NCI-H524 (cell line): ENCODE measurements around the gene HELZ.
"Not testable (repeated sequence)": the region's sequence is repeated elsewhere in the genome, so short reads cannot be mapped to it uniquely, and the experiment has no call there.

Experiments
- DNase-seq, 2 experiments: peaks; one replicate each; lab custom pipeline; 2025; lab: John Stamatoyannopoulos, UW

Gene HELZ

DNA sequence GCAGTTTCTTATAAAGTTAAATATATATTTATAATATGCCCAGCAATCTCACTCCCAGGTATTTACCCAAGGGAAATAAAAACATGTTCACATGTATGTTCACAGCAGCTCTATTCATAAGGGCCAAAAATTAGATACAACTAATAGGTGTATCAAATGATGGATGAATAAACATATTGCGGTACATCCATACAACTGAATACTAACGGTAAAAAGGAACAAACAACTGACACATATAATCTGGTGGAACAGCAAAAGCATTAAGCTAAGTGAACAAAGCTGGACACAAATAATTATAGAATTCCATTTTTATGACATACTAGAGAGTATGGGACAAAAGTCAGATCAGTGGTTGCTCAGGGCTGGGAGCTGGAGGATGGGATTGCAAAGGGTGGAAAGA lies 125.9 kb downstream of the HELZ start:
- no peak for DNase-seq

DNA sequence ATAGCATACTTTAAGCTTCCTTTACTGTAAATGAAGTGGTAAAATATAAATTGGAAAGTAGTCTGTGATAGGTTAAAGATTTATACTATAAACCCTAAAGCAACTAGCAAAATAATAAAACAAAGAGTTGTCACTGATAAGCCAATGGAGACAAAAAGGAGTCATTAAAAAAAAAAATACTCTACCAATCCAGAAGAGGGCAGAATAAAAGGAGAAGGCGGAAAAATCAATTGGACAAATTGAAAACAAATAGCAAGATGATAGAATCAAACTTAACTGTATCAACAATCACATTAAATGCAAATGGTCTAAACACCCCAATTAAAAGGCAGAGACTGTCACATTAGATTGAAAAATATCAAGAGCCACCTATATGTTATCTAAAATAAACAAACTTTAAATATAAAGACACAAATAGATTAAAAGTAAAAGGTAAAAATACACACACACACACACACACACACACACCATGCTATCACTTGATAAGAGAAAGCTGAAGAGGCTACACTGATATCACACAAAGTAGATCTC lies 128.9 kb downstream of the HELZ start:
- no peak for DNase-seq

DNA sequence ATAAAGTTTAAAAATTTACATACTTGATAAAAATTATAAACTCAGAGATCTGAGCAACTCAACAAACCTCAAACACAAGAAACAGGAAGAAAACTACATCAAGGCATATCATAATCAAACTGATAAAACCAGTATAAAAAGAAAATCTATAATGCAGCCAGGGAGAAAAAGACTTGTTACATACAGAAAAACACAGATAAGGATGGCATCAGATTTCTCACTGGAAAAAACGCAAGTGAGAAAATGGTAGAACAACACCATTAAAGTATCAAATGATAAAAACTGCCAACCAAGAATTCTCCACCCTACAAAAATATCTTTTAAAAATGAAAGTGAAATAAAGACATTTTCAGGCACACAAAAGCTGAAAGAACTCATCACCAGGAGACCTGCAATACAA lies 129.6 kb downstream of the HELZ start:
- no peak for DNase-seq

DNA sequence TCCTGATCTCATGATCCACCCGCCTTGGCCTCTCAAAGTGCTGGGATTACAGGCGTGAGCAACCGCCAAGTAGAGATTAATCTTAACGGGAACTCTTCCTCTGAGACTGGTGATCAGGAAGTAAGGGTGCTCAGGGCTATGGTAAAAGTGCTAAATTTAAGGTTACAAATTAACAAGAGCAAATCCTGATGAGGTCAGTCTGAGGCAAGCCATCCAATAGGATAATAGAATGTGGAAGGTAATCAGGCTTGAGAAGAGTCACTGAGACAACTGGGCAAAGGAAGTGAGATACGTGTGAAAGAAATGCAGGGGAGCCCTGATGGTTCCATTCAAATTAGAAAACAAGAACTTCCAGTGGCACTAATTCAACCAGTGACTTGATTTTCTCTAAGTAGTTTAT lies 131.5 kb downstream of the HELZ start:
- DNase-seq, result no peak

DNA sequence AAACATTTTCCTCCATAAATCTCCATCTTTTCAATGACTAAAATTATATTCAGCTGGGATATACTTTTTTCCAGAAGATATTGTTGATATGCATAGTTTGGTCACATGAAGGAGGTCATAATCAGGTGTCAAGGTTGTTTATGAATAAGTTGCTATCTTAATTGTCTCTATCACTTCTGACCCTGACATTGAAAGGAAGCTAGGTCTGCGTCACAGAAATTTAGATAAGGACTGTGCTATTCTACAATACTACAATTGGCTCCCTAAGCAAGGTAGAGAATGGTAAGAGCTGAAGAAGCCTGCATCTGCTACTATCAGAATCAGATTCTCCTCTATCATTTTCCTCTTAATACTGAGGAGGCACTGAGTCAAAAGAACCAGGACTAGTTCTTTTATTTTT lies 133.2 kb downstream of the HELZ start:
- DNase-seq, result no peak

DNA sequence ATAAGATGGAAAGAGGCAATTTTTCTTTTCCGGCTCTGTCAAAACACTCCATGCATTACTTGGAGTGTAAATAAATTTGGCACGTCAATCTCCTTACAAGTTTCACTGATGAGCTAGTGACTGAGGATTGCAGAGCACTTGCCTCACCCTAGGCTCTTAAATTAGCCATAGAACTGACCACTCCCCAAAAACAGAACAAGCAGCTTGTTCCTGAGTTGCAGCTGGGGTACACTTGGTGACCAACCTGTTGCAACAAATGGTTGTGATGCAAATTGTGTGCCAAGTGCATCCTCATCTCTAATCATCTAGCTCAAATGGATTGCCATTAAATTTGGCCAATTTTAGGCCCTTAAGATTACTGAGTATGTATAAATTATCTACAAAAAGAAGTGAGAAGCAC lies 133.7 kb downstream of the HELZ start:
- no peak for DNase-seq

DNA sequence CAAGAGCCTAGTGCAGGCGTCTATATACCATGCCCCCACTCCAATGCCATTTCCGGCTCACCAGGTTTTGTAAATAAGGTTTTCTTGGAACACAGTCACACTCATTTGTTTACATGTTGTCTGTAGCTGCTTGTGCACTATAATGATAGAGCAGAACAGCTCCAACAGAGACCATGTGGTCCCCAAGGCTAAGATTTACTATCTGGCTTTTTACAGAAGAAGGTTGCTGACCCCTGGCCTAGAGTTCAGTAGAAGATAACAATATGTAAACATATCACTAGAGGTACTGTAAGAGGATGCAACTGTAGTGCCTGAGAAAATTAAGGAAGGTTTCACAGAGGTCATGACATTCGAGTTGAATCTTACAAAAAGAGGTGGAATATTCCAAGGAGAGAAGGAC lies 134.4 kb downstream of the HELZ start:
- DNase-seq, result no peak

DNA sequence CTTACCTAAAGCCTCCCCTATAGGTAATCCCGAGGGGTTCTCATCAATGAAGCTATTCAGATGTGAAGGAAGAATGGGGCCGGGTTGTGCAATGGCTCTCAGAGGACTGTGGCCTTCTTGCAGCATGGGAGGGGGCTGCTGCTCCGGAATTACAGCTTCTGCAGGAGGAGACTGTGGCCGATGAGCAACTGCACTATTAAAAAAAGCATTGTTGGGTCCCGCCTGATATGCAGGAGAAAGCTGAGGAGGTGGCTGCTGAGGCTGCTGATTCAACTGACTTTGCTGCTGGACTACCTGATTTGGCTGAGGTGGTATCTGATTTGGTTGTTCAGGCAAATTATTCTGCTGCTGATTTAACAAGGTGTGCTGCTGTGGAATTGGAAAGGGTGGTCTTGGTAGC lies 135.9 kb downstream of the HELZ start:
- DNase-seq, result no peak

DNA sequence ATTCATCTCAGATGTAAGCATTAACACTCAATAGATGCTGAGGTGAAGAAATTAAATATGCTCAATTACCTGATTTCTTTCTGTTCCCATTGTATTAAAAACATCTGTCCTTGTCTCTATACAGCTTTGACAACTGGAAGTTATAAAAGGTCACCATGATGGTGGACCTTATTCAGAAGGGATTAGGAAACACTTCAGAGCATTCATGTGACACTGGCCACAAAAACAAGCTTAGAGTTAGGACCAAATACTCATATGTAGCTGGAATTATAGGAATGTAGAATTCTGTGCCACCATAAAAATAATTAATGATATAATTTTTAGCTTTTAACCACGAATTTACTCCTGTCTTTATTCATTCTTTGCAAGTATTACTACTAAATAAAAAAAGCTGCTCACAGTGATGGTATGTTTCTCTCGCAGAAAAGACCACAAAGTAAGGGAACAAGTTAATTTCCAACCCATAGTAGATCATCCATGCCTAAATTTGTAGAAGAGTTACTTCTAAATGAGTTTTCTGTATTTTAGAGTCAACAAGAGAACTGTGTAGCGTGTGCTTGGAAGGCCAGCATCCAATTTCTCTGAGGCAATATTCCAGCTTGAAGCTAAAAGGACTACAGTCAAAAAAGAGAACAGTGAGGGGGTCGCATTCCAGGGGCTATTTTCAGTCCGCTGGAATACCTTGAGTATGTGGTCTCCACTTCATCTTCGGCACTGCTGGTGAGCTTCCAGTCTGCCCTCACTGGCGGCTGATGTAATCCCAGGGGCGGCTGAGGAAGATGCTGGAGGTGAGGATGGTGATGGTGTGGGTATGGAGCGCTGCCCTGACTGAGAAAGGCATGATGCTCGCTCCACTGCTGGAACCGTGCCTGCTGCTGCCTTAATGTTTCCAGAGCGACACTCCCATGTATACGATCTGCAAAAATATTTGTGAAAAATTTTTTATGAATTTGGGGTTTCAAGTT lies 136.9 kb downstream of the HELZ start:
- no peak for DNase-seq

DNA sequence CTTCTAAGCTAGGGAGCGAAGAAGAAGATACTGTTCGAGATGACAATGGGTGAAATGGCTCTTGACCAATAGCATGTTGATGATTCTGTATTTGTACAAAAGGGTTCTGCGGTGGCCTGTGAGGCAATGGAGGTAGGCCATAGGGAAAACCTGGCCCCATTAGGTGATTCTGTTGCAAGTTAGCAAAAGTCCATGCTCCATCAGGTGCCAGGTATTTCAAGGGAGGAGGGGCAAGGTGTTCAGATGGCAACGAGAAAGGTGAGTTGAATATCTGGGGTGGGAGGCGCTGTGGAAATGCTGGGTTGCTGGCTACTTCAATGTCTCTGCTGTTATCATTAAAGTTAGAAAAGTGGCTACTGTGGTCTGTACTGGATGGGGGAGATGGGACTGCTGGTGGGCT lies 137.8 kb downstream of the HELZ start:
- DNase-seq, result no peak

DNA sequence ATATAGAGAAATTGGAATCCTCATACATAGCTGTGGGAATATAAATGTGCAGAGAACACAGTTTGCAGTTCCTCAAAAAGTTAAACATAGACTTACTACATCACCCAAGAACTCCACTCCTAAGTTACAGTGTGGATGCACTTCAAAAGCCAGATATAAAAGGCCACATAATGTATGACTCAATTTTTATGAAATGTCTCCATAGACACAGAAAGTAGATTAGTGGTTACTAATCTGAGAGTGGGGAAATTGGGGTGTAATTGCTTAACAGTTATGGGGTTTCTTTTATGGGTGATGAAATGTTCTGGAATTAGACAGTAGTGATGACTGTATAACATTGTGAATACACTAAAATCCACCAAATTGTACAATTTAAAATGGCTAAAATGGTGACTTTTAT lies 139.8 kb downstream of the HELZ start:
- DNase-seq, result no peak

DNA sequence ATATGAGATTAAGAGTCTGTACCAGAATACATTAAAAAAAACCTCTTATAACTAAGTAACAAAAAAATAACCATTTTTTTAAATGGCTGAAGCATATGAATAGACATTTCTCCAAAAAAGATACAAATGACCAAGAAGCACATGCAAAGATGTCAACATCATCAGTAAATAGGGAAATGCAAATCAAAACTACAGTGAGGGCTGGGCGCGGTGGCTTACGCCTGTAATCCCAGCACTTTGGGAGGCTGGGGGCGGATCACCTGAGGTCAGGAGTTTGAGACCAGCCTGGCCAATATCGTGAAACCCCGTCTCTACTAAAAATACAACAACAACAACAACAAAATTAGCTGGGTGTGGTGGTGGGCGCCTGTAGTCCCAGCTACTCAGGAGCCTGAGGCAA lies 140.4 kb downstream of the HELZ start:
- not testable (repeated sequence) for DNase-seq

DNA sequence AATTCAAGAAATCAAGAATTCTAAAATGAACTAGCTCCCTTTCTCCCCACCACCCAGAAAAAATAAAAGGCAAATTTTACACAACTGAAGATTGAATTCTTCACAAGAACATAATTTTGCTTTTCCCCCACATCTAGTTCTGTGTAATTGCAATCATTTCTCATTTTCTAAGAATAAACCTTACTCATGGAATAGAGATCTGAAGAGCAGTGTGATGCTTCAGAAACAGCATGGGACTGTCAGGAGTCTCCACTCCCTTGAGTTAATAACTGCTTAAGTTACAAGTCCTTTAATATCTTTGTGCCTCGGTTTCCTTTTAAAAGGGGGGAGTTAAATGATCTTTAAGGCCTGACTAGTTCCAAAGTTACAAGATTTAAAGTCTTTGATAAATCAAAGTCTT lies 147.0 kb downstream of the HELZ start:
- no peak for DNase-seq

DNA sequence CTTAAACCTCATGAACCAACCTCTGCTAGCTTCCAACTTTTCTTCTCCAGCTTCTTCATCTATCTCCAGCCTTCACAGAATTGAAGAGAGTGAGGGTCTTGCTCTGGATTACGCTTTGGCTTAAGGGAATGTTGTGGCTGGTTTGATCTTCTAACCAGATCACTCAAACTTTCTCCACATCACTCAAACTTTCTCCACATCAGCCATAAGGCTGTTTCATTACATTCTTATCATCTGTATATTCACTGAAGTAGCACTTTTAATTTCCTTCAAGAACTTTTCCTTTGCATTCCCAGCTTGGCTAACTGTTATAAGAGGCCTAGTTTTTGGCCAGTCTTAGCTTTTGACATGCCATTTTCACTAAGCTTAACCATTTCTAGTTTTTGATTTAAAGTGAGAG lies 148.4 kb downstream of the HELZ start:
- no peak for DNase-seq

DNA sequence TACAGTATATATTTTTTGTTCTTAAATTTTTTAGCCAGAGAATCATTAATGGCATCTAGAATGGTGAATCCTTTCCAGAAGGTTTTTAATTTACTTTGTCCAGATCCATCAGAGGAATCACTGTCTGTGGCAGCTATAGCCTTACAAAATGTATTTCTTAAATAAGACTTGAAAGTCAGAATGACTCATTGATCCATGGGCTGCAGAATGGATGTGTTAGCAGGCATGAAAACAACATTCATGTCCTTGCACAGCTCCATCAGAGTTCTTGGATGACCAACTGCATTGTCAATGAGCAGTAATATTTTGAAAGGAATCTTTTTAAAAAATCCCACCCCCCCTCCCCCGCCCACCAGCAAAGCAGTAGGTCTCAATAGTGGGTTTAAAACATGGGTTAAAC lies 149.2 kb downstream of the HELZ start:
- no peak for DNase-seq

DNA sequence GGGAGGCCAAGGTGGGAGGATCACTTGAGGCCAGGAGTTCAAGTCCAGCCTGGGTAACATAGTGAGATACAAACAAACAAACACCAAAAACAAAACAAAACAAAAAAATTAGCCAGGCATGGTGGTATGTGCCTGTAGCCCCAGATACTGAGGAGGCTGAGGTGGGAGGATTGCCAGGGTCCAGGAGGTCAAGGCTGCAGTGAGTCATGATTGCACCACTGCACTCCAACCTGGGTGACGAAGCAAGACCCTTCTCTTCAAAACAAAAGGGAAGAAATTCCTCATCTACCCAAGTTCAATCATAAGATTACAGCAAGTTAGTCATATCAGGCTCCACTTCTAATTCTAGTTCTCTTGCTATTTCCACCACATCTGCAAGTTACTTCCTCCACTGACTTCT lies 149.7 kb downstream of the HELZ start:
- DNase-seq, result not testable (repeated sequence)

DNA sequence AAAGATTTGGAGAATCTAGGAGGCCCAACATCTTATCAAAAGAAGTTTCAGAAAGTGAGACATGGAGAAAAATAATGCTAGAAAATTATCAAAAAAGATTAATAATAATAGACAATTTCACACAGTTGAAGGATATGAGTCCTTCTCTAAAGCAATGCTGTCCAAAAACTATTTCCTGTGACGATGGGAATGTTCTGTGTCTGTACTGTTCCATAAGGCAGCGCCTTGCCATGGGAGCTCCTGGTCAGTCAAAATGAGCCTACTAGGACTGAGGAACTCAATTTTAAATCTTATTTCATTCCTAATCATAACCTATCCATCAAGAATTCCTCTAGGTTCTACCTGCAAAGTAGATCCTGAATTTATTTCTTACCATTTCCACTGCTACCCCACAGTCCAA lies 151.6 kb downstream of the HELZ start:
- no peak for DNase-seq

DNA sequence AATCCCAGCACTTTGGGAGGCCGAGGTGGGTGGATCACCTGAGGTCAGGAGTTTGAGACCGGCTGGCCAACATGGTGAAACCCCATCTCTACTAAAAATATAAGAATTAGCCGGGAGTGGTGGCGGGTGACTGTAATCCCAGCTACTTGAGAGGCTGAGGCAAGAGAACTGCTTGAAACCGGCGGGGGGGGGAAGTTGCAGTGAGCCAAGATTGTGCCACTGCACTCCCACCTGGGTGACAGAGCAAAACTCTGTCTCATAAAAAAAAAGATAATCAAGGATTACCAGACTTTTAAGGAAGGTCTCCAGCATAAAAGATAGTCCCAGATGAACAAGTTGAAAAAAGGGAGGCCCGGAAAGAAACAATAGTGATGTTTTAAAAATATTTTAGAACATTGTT lies 152.3 kb downstream of the HELZ start:
- not testable (repeated sequence) for DNase-seq

DNA sequence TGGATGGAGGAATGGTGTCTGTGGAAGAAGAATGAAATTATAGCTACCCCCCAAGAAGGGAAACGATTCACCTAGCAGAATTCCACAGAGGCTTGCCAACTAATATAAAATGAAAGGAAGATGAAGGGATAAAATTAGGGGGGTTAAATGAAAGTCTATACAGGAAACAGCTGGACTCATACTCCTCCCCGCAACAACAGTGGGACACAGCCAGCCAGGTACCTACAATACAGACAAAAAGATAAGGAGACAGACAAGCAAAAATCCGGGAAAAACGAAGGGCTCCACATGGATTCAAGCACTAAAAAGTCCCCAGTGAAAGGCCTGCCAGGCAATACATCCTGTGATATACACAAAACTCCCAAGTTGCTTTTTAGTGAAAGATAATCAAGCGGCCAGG lies 152.7 kb downstream of the HELZ start:
- no peak for DNase-seq

DNA sequence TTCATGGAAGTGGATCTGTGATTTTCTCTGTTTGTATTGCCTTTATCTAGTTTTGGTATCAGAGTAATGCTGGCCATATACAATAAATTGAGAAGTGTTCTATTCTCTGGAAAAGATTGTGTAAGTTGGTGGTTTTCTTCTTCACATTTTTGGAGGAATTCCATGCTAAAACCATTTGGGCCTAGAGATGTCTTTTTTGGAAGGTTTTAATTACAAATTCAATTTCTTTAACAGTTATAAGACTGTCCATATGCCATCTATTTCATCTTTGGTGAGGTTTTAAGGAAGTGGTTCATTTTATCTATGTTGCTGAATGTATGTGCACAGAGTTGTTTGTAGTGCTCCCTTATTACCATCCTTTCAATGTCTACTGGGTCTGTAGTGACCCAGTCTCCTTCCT lies 154.7 kb downstream of the HELZ start:
- no peak for DNase-seq

DNA sequence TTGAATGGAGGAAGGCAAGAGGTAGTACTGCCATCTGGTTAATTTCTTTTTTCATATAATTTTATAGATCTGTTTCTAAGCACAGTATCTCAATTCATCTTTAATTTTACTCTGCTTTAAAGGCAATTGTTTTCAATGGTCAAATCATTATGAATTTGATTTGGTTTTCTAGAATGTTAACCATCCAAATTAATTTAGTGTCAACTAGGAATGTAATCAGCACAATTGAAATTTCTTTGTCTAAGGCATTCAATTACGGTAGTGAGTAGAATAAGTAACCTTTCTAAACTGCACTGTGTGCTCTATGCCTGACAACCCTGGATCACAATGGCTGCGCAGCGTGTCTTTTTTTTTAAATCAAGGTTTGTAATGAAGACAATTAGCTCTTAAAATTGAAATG lies 156.4 kb downstream of the HELZ start:
- no peak for DNase-seq

DNA sequence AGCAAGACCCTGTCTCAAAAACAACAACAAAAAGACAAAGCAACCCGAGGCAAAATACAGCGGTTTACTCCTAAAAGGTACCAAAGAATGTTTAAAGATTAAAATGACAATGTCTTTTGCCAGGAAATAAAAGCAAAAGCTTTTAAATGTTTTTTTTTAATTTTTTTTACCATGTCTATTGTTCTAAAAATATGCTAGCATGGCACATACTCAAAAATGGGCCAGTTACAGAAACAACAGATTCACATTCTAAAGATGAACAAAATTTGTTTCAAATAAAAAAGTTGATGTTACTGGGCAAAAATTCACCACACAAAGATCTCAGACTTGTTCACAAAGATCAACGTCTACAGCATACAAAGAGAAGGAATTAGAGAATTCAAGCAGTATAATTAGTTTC lies 159.6 kb downstream of the HELZ start:
- DNase-seq, result no peak

DNA sequence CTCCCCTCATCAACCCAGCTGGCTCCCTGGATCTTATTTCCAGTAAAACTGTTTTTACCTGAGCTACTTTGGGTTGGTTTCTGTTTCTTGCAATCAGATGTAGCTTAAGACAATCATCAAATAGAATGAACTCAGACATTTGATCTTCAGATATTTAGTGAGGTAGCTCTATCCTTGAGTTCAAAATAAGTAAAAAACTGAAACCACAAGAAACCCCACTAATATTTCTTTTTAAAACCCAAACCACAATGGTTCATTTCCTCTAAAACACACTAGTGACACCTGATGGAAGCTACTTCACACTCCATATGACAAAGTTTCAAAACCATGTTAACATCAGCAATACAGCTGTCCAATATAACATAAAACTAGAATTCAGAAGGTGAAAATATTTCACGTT lies 162.9 kb downstream of the HELZ start:
- DNase-seq, result no peak

DNA sequence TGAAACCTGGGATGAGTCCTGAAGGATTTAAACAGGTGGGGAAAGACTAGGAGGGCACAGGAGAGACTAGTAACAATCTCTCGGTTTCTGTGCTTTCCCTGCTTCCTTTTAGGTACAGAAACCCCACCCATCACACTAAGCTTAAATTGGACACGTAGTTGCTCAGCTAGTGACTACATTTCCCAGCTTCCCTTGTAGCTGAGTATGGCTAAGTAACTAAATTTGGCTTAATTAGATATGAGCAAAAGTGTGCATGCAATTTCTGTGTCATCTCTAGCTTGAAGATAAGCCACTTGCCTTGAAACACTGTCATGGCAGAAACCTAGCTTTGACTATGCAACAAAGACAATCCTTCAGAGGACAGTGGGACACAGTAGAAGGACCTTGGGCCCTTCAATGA lies 164.2 kb downstream of the HELZ start:
- DNase-seq, result no peak
